ENCODE results near the gene PCDHGA6.

The PCDHGA6 gene

DNA sequence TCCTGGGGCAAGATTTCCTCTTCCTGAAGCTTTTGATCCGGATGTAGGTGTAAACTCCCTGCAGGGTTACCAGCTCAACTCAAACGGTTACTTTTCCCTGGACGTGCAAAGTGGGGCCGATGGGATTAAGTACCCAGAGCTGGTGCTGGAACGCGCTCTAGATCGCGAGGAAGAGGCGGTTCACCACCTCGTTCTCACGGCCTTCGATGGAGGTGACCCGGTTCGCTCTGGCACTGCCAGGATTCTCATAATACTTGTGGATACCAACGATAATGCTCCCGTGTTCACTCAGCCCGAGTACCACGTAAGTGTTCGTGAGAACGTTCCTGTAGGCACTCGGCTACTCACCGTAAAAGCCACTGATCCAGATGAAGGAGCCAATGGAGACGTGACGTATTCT lies 18.1 kb upstream of the PCDHGA6 start:
- TF ChIP-seq ZNF8 (CRISPR knock-in tag; IDR thresholded peaks at IDR 0.05) (no peak), PATZ1 (CRISPR knock-in tag; IDR thresholded peaks at IDR 0.05; ENCODE audit: borderline replicate concordance) (no peak), TCF4 (CRISPR knock-in tag; IDR thresholded peaks at IDR 0.05; ENCODE audit: borderline replicate concordance) (no peak), ZC3H10 (CRISPR knock-in tag; IDR thresholded peaks at IDR 0.05) (no peak), CREB5 (CRISPR knock-in tag; IDR thresholded peaks at IDR 0.05; ENCODE audit: low read depth) (no peak), ISL1 (CRISPR knock-in tag; IDR thresholded peaks at IDR 0.05) (no peak), ZNF70 (CRISPR knock-in tag; IDR thresholded peaks at IDR 0.05) (no peak), TOX (CRISPR knock-in tag; IDR thresholded peaks at IDR 0.05; ENCODE audit: borderline replicate concordance) (no peak), OSR1 (CRISPR knock-in tag; IDR thresholded peaks at IDR 0.05) (no peak), PPARA (CRISPR knock-in tag; IDR thresholded peaks at IDR 0.05; ENCODE audit: borderline replicate concordance) (no peak), ZFP30 (CRISPR knock-in tag; IDR thresholded peaks at IDR 0.05) (no peak), SNAI2 (CRISPR knock-in tag; IDR thresholded peaks at IDR 0.05) (no peak)
- no peak for ATAC-seq

- TF ChIP-seq SNAI2 (CRISPR knock-in tag; IDR thresholded peaks at IDR 0.05) (no peak), CREB5 (CRISPR knock-in tag; IDR thresholded peaks at IDR 0.05; ENCODE audit: low read depth) (no peak), ZNF8 (CRISPR knock-in tag; IDR thresholded peaks at IDR 0.05) (no peak), GLIS3 (CRISPR knock-in tag; IDR thresholded peaks at IDR 0.05) (no peak), ZFP30 (CRISPR knock-in tag; IDR thresholded peaks at IDR 0.05) (no peak), ESRRG (CRISPR knock-in tag; IDR thresholded peaks at IDR 0.05) (no peak), ARNTL (CRISPR knock-in tag; IDR thresholded peaks at IDR 0.05; ENCODE audit: borderline replicate concordance, low read depth) (no peak), TCF4 (CRISPR knock-in tag; IDR thresholded peaks at IDR 0.05; ENCODE audit: borderline replicate concordance) (no peak), ZC3H10 (CRISPR knock-in tag; IDR thresholded peaks at IDR 0.05) (no peak), ZNF70 (CRISPR knock-in tag; IDR thresholded peaks at IDR 0.05) (no peak)
- TF ChIP-seq, protein P1, sequence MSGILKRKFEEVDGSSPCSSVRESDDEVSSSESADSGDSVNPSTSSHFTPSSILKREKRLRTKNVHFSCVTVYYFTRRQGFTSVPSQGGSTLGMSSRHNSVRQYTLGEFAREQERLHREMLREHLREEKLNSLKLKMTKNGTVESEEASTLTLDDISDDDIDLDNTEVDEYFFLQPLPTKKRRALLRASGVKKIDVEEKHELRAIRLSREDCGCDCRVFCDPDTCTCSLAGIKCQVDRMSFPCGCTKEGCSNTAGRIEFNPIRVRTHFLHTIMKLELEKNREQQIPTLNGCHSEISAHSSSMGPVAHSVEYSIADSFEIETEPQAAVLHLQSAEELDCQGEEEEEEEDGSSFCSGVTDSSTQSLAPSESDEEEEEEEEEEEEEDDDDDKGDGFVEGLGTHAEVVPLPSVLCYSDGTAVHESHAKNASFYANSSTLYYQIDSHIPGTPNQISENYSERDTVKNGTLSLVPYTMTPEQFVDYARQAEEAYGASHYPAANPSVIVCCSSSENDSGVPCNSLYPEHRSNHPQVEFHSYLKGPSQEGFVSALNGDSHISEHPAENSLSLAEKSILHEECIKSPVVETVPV (CRISPR knock-in tag; IDR thresholded peaks at IDR 0.05): no peak
- ATAC-seq: no peak
Observed at GRCh38 chr5:141356133-141356532, 17.6 kb upstream of the PCDHGA6 start.

DNA sequence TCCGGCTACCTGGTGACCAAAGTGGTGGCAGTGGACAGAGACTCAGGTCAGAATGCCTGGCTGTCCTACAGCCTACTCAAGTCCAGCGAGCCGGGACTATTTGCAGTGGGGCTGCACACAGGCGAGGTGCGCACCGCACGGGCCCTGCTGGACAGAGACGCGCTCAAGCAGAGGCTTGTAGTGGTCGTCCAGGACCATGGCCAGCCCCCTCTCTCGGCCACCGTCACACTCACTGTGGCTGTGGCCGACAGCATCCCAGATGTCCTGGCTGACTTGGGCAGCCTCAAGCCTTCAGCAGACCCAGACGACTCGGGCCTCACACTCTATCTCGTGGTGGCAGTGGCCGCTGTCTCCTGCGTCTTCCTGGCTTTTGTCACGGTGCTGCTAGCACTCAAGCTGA lies 16.7 kb upstream of the PCDHGA6 start:
- TF ChIP-seq ZNF8 (CRISPR knock-in tag; IDR thresholded peaks at IDR 0.05) (no peak), PPARA (CRISPR knock-in tag; IDR thresholded peaks at IDR 0.05; ENCODE audit: borderline replicate concordance) (no peak), POU6F1 (CRISPR knock-in tag; IDR thresholded peaks at IDR 0.05; ENCODE audit: borderline replicate concordance, low read depth) (no peak), TCF4 (CRISPR knock-in tag; IDR thresholded peaks at IDR 0.05; ENCODE audit: borderline replicate concordance) (no peak), GLIS3 (CRISPR knock-in tag; IDR thresholded peaks at IDR 0.05) (no peak), ISL1 (CRISPR knock-in tag; IDR thresholded peaks at IDR 0.05) (no peak), PATZ1 (CRISPR knock-in tag; IDR thresholded peaks at IDR 0.05; ENCODE audit: borderline replicate concordance) (no peak), ZNF70 (CRISPR knock-in tag; IDR thresholded peaks at IDR 0.05) (no peak), RARB (CRISPR knock-in tag; IDR thresholded peaks at IDR 0.05) (no peak), CREB5 (CRISPR knock-in tag; IDR thresholded peaks at IDR 0.05; ENCODE audit: low read depth) (no peak), ZC3H10 (CRISPR knock-in tag; IDR thresholded peaks at IDR 0.05) (no peak), TOX (CRISPR knock-in tag; IDR thresholded peaks at IDR 0.05; ENCODE audit: borderline replicate concordance) (no peak), ZFP3 (CRISPR knock-in tag; IDR thresholded peaks at IDR 0.05) (no peak), OSR1 (CRISPR knock-in tag; IDR thresholded peaks at IDR 0.05) (no peak), ESRRG (CRISPR knock-in tag; IDR thresholded peaks at IDR 0.05) (no peak)
- TF ChIP-seq, protein P1 (CRISPR knock-in tag; IDR thresholded peaks at IDR 0.05): no peak
- ATAC-seq: no peak
